SKM-1 (cell line): ENCODE results near the gene FAM240A.
A peak's percentile ranks its signal among the peaks of the same experiment; 100 is the strongest.

Experiments
- DNase-seq: peaks from one replicate; lab custom pipeline; 2025; ENCODE audit not compliant: unreplicated experiment; lab: John Stamatoyannopoulos, UW

Gene FAM240A

GRCh38 chr3:46624975-46625490, 12.7 kb downstream of the FAM240A start:
- no peak for DNase-seq

GRCh38 chr3:46626039-46626438, 13.7 kb downstream of the FAM240A start:
- DNase-seq = no peak

- no peak for DNase-seq
These were observed 14.8 kb downstream of the FAM240A start for GRCh38 chr3:46627078-46627477.

- DNase-seq = no peak
These were observed 16.6 kb downstream of the FAM240A start for GRCh38 chr3:46628901-46629369.

GRCh38 chr3:46629551-46630517, 17.5 kb downstream of the FAM240A start:
- DNase-seq = no peak

GRCh38 chr3:46632792-46633191, 20.5 kb downstream of the FAM240A start:
- DNase-seq = no peak

- no peak for DNase-seq
These were observed 22.5 kb downstream of the FAM240A start for GRCh38 chr3:46634856-46635255.

- DNase-seq = no peak
These were observed 26.9 kb downstream of the FAM240A start for GRCh38 chr3:46639221-46639620.

- DNase-seq = no peak
These were observed 28.6 kb downstream of the FAM240A start for GRCh38 chr3:46640927-46641326.

- DNase-seq = peak; percentile 27
These were observed 30.6 kb downstream of the FAM240A start for GRCh38 chr3:46642971-46643370.

GRCh38 chr3:46643701-46644100, 31.4 kb downstream of the FAM240A start:
- no peak for DNase-seq

GRCh38 chr3:46646700-46647099, 34.4 kb downstream of the FAM240A start:
- DNase-seq = no peak

- no peak for DNase-seq
These were observed 35.8 kb downstream of the FAM240A start for GRCh38 chr3:46648096-46648495.

GRCh38 chr3:46649436-46649835, 37.1 kb downstream of the FAM240A start:
- no peak for DNase-seq

- DNase-seq = no peak
These were observed 38.8 kb downstream of the FAM240A start for GRCh38 chr3:46651084-46651483.

GRCh38 chr3:46655271-46655670, 42.9 kb downstream of the FAM240A start:
- DNase-seq = no peak

- no peak for DNase-seq
These were observed 44.6 kb downstream of the FAM240A start for GRCh38 chr3:46656778-46657556.

- DNase-seq = no peak
These were observed 47.0 kb downstream of the FAM240A start for GRCh38 chr3:46659285-46659684.

GRCh38 chr3:46660003-46660402, 47.7 kb downstream of the FAM240A start:
- DNase-seq = no peak

- no peak for DNase-seq
These were observed 48.5 kb downstream of the FAM240A start for GRCh38 chr3:46660543-46661523.
